ENCODE results near the gene NRXN3. TPM values are rescaled to one million over a fixed set of nuclear protein-coding genes. Genes with fewer than 3 reads are reported as not detected.
"Not testable (repeated sequence)": the region's sequence is repeated elsewhere in the genome, so short reads cannot be mapped to it uniquely, and the experiment has no call there.

Gene NRXN3
- total and polyA plus RNA-seq, 8 donors, result 1.3 to 7.6 (median 1.5) TPM

- Histone ChIP-seq H3K27me3 (no peaks in the 10 kb centered on the region), H3K27ac (no peak overlapping the region), H3K4me1 (no peaks in the 10 kb centered on the region), H3K36me3 (no peaks in the 10 kb centered on the region), H3K4me3 (no peak overlapping the region), H3K9me3 (no peaks in the 10 kb centered on the region)
- ATAC-seq, result no peak
- intact Hi-C loops (cut with DNase I), result no loop called here
- DNase-seq, result no peak
- TF ChIP-seq CTCF (IDR thresholded peaks at IDR 0.05), result no peak
Observed at GRCh38 chr14:78524766-78525165, 354.6 kb downstream of the NRXN3 start.

- no peak for TF ChIP-seq CTCF (IDR thresholded peaks at IDR 0.05)
- Histone ChIP-seq H3K4me1 (no peaks in the 10 kb centered on the region), H3K27ac (no peak overlapping the region), H3K27me3 (no peaks in the 10 kb centered on the region), H3K4me3 (no peak overlapping the region), H3K36me3 (no peaks in the 10 kb centered on the region), H3K9me3 (no peaks in the 10 kb centered on the region)
- intact Hi-C loops (cut with DNase I), result no loop called here
- ATAC-seq, result no peak
- peak in 2 of 4 donors; percentile 5 to 28 for DNase-seq
Observed at GRCh38 chr14:78530078-78530477, 359.9 kb downstream of the NRXN3 start.

- Histone ChIP-seq H3K27me3 (no peaks in the 10 kb centered on the region), H3K27ac (no peak overlapping the region), H3K4me3 (no peak overlapping the region), H3K9me3 (peaks cover 0 to 3% of the 10 kb centered on the region in 2 donors), H3K4me1 (no peaks in the 10 kb centered on the region), H3K36me3 (no peaks in the 10 kb centered on the region)
- intact Hi-C loops (cut with DNase I), result no loop called here
- ATAC-seq (no peak), DNase-seq (no peak)
- no peak for TF ChIP-seq CTCF (IDR thresholded peaks at IDR 0.05)
Observed at GRCh38 chr14:78534141-78534540, 364.0 kb downstream of the NRXN3 start.

DNA sequence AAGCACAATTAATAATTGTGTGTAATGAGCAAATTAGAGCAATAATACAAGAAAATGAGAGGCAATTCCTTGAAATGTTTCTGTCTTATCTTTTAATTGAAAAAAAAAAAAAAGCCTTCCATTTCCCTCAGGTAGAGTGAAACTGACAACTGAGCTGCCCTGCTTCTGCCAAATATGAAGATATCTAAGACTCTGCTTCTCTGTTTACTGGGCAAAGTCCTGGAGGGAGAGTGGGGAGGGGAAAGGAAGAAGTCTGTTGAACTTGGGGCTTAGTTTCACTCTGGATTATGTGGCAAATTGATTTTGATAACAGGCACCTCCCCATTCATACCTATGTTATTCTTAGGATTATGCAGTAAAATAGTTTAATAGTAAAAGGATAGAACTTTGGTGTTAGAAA lies 364.9 kb downstream of the NRXN3 start:
- DNase-seq (no peak), ATAC-seq (no peak)
- intact Hi-C loops (cut with DNase I), result no loop called here
- TF ChIP-seq CTCF (IDR thresholded peaks at IDR 0.05), result no peak
- no peak overlapping the region for H3K27ac ChIP-seq
- H3K27me3 ChIP-seq, result no peaks in the 10 kb centered on the region
- H3K4me3 ChIP-seq, result no peak overlapping the region
- no peaks in the 10 kb centered on the region for H3K36me3 ChIP-seq
- peaks cover 0 to 3% of the 10 kb centered on the region in 2 donors for H3K9me3 ChIP-seq
- H3K4me1 ChIP-seq, result no peaks in the 10 kb centered on the region

- H3K4me3 ChIP-seq; intact Hi-C loops (cut with DNase I); H3K36me3 ChIP-seq; H3K27me3 ChIP-seq; ATAC-seq; H3K4me1 ChIP-seq; H3K9me3 ChIP-seq; DNase-seq; H3K27ac ChIP-seq: not testable (repeated sequence)
Observed at GRCh38 chr14:78541788-78542187, 371.6 kb downstream of the NRXN3 start.

DNA sequence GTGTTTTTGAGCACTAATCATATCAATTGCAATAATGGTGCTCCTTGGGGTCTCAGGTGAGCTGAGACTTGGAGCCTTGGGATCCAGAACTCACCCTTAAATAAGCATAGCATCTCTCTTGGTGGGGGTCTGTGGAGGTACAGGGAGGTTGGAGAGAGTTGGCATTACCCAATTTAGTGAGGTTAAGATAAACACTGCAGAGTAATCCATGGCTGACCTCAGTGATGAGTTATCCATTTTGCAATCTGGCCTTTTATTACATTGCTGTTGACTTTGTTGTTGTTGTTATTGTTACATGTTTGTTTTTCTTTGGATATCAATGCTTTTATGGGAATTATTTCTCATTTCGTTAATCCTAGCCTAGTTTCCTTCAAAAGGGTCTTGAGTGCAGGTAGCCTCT lies 373.3 kb downstream of the NRXN3 start:
- no peak for TF ChIP-seq CTCF (IDR thresholded peaks at IDR 0.05)
- Histone ChIP-seq H3K27me3 (no peaks in the 10 kb centered on the region), H3K9me3 (no peaks in the 10 kb centered on the region), H3K4me3 (no peak overlapping the region), H3K27ac (no peak overlapping the region), H3K36me3 (no peaks in the 10 kb centered on the region), H3K4me1 (no peaks in the 10 kb centered on the region)
- intact Hi-C loops (cut with DNase I), result no loop called here
- DNase-seq (no peak), ATAC-seq (no peak)

Measured in left lung (tissue), 10 donors.